ENCODE data around the gene GOLPH3.

DNA sequence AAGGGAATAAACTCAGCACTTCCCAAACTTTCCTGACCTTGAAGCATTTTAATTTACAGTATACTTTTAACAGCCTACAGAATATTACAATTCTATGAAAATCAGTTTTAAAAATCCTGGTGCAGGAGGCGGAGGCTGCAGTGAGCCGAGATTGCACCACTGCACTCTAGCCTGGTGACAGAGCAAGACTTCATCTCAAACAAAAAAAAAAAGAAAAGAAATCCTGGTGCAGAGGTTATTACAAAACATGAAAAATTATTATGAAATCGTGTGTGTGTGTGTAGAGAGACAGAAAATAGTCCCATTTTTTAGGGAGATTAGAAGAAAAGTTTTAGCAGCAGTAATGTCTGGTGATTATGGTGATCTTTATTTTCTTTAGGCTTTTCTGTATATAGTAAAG is 26.9 kb downstream of the GOLPH3 start:
- TF ChIP-seq SIN3A (IDR thresholded peaks at IDR 0.05; ENCODE audit: low read depth) (no peak), POLR2AphosphoS5 (IDR thresholded peaks at IDR 0.05; ENCODE audit: low read depth, low read length) (no peak), CEBPB (IDR thresholded peaks at IDR 0.05; ENCODE audit: low read depth) (no peak), CTCF (IDR thresholded peaks at IDR 0.05 in 2 of 3, conservative IDR thresholded peaks at IDR 0.05 in 1 of 3; ENCODE audit: borderline replicate concordance in 1 of 3, insufficient read depth in 1 of 3, low read depth in 2 of 3, low read length in 2 of 3) (no peak), ZNF274 (IDR thresholded peaks at IDR 0.05; ENCODE audit: low read depth, low read length) (no peak), POLR2A (IDR thresholded peaks at IDR 0.05; ENCODE audit: borderline replicate concordance, extremely low read depth, insufficient read depth, insufficient read length) (no peak), EZH2 (IDR thresholded peaks at IDR 0.05) (no peak), EGR1 (IDR thresholded peaks at IDR 0.05; ENCODE audit: low read depth) (no peak), JUND (IDR thresholded peaks at IDR 0.05) (no peak), FOSL1 (IDR thresholded peaks at IDR 0.05; ENCODE audit: low read depth) (no peak), EZH2phosphoT487 (IDR thresholded peaks at IDR 0.05; ENCODE audit: borderline replicate concordance) (no peak), RAD21 (IDR thresholded peaks at IDR 0.05; ENCODE audit: low read depth) (no peak)

Measured in HCT116 (cell line).